ENCODE results near the gene ENPP6.
A peak's percentile ranks its signal among the peaks of the same experiment; 100 is the strongest.

The ENPP6 gene

DNA sequence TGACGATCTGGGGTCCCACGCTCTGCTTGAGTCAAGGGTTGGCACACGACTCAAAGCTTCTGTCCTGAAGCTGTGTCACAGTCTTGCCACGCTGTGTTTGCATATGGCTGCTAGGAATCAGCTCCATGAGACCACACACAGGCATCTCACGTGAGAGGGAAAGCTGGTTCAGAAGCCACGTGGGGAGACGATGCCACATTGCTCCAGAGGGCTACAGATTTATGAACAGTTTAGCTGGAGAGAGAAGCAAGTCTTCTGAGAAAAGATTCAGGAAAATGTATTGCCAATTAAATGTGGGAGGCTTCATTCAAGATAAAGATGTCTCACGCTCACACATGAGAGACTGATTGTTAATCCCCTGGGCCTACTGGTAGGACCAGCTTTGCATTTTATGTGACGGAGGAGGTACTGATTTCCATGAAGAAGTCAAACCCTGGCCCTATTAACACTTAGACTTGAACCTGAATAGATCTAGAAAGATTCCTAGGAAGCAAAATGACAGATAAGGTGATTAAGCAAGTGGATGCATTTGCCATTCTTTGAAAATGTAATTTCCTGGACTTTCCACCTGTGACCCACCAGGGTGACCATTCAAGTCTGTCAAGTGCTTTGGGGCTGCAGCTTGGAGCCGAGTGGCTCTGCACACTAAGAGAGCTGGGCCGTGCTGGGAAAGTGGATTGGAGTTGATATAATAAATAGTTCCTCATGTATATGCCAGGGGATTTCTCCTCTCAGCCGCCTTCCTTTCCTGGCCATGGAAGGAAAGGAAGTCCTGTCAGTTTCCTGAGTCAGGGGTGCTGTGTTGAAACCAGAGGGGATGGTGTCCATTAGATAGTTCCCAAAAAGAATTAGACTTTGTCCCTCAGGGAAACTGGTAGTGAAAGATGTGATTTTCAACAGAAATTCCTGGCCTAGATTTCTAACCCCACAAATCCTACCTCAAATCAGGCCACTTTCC, 29.0 kb downstream of the ENPP6 start:
- DNase-seq: no peak

DNA sequence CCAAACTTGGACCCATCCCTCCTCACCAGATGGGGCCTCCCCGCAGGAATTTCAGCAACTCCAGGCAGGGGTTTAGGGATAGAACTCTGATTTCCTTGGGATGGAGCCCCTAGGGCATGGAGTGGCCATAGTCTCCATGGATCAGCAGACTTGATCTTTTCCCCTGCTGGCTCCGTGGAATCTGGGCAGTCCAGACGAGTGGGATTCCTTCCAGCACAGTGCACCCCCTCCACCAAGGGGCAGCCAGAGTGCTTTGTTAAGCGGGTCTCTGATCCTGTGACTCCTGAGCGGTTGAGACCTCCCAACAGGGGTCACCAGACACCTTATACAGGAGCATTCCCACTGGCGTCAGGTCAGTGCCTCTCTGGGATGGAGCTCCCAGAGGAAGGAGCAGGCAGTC, 40.4 kb downstream of the ENPP6 start:
- DNase-seq: no peak

DNA sequence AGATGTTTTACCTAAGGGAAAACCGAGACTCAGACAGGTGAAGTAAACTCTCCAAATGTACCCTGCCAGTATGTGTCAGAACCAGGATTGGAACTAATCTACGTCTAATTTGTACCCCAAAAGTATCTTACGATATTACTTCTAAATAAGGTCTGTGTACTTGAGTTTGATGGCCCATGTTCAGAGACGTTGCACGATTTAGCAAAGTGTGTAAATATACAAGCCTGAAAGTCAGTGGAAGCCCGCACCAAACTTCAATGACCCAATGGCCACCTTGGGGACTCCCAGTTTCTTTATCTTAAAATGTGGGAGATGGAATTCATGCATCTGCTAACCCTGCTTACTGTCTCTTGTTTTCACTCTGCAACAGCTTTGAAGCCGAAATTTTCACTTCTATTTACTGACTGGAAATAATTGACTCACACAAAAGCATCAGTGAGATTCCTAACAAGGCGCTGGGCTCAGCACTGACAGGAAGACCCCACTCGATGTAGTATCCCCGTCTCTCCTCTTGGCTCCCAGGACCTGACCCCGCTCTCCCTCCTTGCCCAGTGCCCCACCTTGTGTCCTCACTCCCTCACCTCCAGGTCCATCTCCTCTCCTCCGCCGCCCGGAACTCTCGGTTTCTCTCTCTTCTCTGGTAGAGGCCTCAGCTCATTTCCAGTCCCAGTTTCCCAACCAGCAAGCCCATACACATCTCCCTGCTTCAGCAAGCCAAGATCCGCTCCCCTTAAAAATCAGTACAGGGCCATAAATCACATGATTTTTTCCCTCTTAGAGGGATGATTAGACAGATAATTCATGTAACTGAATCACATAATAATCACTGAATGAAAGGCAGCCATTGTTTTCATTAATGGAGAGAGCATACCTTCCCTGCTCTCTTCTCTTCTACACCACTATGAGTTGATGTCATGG, 42.8 kb downstream of the ENPP6 start:
- DNase-seq: no peak

DNA sequence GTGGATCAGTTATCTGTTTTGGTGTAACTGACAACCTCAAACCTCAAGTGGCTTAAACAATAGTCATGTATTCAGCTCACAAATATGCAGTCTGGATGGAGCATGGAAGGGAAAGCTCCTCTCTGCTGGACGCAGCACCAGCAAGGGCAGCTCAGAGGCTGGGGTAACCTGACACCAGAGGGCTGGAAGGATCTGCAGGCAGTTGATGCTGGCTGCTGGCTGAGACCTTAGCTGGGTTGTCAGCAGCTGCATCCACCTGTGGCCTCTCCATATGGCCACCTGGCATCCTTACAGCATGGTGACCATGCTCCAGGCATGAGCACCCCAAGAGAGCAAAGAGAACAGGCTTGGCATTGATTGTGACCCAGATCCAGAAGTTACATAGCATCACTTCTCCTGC, 46.7 kb downstream of the ENPP6 start:
- no peak for DNase-seq

DNA sequence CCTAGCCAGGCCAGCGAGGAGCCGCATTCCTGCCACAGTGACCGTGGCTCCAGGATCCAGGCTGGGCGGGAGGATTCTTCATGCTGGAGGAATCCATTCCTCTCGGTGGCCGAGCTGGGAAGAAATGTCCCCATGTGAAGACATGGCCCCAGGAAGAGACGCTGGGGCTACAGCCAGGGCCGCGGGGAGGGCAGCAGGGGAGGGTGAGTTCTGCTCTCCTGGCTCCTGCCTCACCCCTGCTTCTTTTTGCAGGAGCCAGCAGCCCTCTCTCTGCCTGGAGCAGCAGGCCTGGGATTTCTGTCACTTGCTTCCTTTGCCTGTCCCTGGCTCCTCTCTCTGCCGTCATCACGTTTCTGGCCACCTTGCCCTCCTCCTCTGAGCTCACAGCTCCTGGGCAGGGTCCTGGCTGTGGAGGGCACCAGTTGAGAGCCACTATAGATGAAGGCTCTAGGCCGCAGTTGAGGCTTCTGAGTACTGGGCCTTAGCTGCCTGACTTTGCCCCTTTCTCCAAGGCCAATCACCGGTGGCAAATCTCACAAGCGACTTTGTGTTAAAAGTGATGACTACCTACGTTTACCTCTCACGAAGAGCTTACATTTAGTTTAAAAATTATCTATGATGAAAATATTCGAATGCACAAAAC, 48.3 kb downstream of the ENPP6 start:
- no peak for DNase-seq

DNA sequence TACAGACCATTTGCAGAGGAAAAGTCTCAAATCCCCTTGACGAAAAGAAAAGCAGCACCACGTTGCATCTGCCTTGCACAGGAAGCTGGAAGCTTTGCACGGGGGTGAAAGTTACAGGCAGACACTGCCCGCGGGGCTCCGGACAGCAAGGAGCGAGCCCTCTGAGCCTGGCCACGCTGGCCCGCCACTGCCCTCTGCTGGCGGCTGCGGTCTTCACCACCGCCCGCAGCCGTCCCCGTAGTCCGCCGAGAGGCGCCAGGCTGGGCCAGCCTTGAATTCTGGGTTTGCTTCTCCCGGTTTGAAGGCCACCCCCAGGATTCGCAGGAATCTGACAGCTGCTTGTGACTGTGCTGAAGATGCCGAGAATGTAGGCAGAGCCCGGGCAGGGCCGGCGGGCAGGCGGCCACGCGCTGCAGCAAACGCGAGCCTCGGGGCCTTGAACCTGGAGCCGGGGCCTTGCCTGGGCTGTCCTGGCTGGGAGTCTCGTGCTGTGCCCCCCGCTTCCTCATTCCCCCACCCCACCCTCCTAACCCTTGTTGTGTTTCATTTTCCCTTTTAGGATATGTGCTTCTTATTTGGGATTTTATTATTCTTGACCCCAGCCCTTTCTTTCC, 49.2 kb downstream of the ENPP6 start:
- DNase-seq: peak; percentile 25

DNA sequence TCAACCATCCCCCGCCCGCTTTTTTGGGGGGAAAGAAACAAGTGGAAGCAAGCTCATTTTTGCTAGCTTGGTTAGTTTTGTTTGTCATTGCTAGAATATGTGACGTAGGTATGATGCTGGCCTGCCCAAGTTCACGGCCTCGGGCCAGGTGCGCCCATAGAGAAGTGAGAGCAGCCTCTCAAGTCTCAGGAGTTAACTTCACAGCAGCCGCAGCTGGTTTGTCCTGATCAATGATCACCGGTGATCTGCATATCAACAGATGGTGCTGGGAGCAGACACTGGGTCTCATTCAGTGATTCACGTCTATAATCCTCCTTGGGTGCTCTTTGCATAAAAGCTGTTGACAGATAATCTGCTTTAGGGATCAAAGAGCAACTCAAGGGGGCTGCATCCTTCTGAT, 50.1 kb downstream of the ENPP6 start:
- DNase-seq: no peak

DNA sequence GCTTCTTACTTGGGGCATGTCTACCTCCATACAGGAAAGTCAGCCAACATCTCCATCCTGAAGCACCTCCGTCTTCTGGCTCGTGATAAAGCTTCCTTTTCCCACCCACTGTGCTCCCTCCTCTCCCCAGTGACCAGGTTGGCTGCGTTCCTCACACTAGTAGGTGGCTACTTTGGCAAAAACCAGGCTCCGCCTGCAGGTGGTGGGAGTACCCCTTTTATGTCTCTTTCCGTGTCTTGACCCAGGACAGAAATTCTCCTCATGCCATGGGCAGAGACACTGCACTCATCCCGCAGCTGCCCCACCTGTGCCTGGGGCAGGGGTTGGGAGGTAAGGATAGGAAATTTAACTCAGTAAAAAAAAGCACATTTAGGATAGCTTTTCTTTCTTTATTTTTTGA, 50.9 kb downstream of the ENPP6 start:
- DNase-seq: no peak

DNA sequence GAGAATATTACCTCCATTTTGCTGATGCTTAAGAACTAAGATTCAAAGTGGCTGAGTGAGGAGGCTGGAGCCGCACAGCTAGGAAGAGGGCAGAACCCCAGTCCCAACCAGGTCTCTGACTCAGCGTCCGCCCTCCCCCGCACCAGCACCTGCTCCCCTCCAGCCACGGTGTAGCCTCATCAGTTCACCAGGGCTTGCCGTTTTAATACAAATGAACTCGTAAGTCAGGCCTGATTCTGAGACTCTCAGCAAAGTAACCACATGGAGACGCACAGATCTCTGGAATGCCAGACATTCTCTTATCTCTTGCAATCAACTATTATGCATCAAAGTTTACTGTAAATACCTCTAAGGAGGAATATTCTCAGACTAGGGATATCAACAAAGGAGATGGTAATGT, 52.4 kb downstream of the ENPP6 start:
- DNase-seq: no peak

DNA sequence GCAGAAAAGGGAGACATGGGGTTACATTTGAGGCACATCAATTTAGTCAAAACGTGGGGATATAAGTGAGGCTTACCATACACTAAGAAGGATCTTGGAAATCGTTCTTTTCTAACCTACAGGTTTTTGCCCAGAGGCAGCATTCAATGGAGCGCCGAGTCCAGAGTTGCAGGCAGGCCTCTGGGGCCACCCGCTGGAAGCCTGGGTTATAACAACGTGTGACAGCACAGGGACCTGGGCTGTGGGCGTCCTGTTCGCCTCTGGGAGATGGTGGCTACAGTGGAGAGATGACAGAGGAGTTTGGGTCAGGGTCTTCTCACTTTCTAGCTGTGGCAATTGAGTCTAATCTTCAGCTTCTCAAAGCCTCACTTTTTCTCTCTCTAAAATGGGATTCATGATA, 53.9 kb downstream of the ENPP6 start:
- no peak for DNase-seq

DNA sequence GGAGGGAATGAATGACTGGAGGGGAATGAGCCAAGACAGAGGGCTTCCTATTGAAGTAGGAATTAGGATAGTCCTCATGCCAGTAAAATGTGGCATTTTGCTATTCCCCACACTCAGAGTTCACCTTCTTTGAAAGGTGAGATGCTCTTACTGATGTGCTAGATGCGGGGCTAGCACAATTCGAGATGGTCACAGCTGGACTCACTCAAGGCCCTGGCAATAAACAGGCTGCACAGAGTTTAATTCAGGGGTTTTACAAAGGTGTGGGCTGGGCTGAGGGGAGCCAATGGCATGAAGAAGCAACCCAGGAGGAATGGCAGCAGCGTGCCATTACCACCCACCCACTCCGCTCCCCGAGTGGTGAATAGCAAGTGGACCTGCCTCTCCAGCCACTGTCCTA, 55.1 kb downstream of the ENPP6 start:
- no peak for DNase-seq

DNA sequence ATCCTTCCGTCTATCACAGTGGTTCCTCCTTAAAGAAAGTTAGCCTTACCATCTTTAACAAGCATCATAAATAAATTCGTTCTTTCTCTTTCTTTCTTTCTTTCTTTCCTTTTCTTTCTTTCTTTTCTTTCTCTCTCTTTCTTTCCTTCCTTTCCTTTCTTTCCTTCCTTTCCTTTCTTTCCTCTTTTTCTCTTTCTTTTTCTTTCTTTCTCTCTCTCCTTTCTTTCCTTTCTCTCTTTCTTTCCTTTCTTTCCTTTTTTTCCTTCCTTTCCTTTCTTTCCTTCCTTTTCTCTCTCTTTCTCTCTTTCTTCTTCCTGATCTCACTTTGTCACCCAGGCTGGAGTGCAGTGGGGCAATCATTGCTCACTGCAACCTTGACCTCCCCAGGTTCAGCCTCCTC, 60.4 kb downstream of the ENPP6 start:
- no peak for DNase-seq

DNA sequence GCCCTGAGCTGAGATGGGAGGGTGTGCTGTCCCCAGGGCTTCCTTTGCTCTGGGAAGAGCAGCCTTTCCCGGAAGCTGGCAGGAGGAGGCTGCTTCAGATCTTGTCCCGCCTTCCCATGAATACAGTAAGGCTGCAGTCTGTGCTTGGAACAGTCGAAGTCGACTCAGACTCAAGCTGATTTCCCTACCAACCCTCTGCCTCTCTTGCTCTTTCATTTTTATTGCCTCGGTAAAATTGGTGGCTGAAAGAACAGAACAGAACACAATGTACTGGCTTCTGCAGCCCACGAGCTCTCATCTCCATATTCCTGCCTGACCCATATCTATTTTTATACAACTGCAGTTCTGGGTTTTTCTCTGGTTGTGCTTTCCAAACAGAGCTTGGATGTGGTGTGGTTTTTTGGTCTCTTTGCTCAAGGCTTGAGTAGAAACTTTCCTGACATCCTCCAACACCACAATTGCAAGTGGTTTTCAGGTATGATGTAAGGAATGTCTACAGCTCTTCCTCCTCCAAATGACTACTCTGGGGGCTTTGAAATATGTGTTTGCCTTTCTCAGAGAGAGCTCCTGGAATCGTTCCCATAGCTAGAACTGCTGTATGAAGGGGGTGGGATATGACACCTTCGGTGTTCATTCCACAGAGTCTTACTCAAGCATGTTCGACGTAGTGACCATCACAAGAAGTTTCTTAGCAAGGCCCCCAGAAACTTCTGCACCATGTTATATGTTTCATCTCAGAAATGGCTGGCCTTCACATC, 61.3 kb downstream of the ENPP6 start:
- DNase-seq: no peak

DNA sequence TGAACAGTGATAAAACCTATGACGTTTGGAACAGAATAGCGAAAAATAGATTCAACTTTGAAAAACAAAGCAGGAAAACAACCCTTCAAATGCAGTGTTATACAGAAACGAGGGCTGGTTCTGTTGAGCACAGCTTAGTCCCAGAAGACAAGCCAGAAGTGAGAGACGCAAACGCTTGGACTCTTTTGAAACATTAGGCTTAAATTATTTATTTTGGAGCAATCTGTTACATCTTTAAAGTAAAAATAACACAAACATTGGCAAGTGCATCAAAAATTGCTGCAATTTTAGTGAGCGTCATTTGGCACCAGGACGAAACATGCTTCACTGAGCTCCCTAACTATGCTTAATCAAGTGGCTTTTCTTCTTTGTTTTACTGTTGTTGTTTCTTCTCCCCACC, 63.5 kb downstream of the ENPP6 start:
- no peak for DNase-seq

DNA sequence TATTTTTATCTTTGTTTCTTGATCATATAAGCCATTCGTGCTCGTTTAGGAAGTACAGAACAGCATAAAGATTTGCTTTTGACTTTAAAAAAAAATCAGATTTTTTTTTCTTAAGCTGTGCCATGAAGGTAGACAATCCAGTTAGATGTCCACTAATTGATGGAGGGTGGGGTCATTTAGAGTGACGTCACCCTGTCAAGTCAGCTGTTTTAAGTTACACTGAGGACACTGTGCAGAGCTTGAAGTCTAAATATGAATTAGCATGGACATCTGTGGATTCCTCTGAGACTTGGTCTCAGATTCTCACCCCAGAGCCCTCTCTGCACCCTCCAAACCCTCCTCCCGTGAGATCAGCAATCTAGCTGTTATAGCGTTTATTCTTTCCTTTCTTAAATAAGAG, 63.9 kb downstream of the ENPP6 start:
- DNase-seq: no peak

DNA sequence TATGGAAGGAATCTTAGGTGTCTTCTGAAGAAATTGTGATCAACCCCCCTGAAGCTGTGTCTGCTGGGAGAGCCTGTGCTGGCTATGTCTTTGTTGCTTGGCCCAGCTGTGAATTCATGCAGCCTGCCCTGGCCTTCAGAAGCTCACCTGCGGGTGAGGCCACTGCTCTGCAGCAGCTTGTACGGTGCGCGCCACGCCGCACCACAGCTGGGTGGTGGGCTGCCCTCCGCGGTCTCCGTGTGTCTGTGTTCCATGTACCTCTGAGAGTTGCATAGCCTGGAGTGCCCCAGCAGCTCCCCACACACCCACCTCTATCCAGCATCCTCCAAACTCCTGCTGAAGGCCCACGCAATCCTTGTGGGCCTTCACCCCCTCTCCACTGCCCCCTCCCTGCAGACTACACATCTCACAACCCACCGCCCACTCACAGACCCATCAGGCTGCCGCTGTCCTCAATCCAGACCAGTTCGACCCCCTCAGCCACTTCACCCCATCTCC, 65.6 kb downstream of the ENPP6 start:
- DNase-seq: no peak

DNA sequence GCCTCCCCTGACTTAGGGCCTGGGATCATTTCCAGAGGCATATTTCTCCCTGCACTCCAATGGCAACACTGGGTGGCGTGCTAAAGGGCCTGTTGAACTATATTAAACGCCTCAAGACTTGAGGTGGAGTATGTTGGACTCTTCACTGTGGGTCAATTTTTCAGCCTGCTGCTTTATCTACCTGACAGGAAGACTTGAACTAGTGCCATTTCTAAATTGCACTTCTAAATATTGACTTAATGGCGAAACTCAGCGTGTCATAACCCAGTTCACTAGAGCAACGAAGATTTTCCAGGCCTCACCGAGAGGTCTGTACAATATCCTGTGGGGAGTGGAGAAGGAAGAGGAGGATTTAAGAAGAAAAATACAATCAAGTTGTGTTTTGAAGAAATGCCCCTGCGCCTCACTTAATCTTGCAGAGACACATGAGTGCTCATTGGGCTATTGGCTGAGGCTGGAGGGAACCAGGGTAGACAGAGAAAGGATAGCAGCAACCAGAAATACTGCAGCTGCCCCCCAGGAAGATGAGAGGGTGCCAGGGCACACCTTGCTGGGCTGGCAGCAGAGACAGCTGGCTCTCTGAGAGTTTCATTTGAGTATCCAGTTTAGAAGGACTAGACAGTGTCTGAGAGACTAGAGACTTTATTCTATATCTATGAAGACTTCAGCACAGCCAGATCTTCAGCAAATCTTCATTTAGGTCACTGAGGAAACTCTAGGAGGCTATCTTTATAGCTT, 67.4 kb downstream of the ENPP6 start:
- no peak for DNase-seq

DNA sequence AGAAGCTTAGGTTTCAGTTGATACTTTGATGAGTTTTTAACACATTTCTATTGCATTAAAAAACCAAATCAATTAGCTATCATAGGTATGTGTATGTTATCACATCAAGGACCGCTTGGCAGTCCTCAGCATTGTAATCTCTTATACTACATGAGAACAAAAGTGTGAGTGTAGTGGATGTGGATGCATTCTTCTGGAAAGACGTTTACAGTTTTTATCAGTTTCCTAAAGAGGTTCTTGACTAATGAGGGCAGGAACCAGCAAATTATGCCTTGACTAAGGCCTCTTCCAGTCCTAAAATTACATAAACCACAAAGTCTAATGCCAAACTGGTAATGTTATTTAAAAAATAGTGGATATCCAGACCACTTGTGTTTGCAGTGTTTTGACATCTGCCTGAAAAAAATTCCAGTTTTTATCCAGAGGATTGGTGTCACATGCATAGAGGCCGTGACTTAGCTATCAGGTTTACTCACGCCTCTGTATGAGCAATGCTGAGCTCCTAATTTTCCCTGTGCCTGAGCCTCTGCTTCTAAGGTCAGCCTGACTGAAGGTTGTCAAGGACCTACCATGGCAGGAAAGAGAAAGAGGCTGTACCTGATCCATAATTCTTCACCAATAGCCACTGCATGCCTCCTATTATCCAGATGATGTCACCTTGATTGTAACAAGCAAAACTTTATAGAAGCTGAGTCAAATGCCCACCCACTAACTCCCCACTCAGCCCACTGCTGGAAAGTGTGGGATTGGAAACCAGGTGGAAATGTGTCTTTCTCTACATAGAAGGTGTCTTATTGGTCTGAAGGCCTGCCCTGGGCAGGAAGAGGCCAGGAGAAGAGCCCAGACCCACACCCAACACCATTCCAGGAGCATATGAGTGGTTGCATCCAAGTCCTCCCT, 68.7 kb downstream of the ENPP6 start:
- no peak for DNase-seq

DNA sequence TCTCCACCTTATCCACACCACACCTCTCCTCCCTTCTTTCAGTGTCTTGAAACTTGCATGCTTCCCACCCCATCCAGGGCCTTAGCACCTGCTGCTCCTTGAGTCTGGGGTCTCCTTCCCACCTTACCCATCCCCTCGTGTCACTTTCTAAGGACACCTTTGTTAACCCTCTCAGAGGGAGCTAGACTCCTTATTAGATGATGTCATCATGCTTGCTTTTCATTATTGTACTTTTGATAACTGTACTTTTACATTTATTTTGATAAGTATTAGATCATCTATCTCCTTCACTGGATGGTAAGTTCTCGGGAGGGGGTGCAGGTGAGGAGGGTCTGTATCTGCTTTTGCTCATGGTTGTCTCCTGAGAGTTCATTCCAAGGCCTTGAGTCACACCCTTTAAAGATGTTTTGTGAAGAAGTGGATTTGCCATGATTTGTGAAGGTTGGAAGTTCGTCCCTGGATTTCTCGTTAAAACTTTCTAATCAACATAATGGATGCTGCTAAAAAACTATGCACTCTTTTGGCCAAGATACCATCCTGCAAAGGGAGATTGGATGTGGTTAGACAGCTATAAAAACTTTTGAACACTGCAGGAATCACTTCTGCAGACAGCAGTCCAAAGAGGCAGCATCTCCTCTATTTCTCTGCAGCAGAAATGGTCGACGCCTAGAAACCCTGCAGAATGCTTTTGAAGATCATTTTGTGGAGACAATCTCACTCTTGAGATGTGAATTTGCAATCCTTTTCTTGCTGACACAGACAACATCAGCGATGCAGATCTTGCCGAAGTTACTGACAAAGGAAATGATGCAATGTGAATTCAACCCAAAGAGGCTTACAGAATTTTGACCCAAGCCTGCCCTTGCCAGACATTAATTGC, 69.6 kb downstream of the ENPP6 start:
- no peak for DNase-seq

Measured in stimulated activated naive CD4-positive, alpha-beta T cell treated with Interleukin-2 at 50 U/mL for 16 hours (primary cell).